GM18499 (cell line): Measurements from ENCODE around the gene LEF1.
A peak's percentile ranks its signal among the peaks of the same experiment; 100 is the strongest.

Experiments
- ATAC-seq: cut with Tn5 transposase; IDR thresholded peaks from one replicate; pipeline ENCODE4 v1.9.1; 2021; ENCODE audit warnings: moderate number of reproducible peaks; ENCODE audit not compliant: insufficient read depth, unreplicated experiment

The LEF1 gene

DNA sequence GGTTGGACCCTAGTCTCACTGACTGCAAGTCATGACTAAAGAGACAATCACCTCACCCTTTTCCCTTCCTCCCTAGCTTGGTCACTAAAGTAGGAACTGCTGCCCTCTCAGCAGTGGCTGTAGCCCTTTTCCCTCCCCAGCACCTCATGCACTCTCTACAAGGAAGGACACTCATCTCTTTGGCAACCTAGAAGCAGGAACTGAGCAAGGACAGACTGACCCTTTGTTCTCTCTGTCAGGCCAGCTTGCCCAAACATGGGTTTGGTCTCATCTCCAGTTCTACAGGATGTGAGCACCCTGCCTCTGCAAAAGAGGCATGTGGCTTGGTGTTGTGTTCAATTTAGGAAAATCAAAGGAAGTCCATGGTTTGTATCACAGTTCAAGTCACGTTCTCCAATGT lies 15.8 kb downstream of the LEF1 start:
- no peak for ATAC-seq

DNA sequence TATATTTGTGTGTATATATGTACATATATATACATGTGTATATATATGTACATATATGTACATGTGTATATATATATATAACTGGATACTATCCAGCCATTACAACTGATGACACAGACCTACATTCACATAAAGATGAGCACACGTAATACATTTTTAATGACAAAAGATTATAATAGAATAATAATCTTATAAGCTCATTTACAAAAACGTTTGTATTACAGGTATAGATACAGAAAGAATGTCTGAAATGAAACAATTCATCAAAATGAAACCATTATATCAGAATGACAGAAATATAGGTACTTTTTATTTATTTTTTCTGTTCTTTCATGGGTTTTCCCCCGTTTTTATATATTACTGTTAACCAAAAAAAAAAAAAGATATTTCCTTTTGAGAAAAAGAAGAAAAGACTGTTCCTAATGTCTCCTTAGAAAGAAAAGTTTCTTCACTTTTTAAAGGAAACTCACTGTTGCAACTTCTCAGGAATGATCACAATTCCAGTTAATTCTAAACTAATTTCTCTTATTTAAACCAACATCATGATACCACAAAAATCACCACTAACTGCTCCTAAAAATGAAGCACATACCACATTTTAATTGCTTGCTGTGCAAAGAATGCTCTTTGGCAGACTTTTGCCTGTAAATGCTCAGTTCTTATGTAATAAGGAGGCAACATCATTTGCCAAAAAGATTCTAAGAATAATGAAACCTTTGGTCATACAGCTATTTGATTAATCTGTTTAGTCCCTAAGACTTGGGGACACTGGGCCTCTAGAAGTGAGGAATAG lies 18.9 kb downstream of the LEF1 start:
- no peak for ATAC-seq

DNA sequence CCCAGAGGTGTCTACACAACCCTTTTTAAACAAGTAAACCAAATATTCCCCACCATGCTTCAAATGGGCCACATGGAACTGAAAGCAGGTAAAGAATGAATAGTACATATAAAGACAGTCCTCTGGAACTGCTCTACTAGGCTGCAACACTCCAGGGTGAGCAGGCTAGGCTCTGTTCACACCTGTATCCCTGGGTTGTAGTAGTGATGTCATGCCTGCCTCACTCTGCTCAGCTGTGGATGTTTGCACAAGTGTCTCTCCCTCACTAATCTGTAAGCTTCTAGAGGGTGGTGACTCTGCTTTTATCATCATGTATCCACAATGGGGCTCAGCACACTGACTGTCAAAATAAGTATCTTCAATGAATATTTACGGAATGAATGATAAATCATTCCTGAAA lies 20.4 kb downstream of the LEF1 start:
- no peak for ATAC-seq

DNA sequence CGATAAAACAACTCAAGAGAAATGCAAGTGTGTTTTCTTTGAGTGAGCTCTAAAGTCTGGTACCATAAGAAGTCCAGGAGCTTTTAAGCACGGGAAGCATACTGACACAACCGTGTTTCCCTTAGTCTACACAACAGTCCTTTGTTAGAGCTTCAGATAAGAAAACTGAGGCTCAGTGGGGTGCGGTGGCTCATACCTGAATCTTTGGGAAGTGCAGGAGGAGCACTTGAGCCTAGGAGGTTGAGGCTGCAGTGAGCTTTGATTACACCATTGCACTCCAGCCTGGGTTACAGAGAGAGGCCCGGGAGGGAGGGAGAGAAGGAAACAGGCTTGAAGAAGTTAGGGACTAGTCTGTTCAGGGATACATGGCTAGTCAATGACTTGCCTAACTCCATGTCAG lies 21.9 kb downstream of the LEF1 start:
- ATAC-seq = no peak

DNA sequence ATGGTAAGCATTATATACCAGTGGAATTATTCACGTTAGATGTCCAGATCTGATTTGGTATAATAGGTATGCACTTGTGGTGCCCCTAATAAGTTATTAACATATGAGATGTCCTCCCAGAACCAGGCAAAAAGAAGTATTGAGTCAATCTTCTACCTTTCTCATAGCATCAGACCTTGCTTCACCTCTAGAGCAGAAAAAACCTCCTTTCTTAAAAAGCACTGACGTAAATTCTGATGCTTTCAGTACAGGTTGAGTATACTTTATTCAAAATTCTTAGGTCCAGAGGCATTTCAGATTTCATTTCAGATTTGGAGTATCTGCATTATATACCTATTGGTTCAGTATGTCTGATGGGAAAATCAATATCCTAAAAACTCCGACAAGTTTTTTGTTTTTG lies 22.4 kb downstream of the LEF1 start:
- no peak for ATAC-seq

DNA sequence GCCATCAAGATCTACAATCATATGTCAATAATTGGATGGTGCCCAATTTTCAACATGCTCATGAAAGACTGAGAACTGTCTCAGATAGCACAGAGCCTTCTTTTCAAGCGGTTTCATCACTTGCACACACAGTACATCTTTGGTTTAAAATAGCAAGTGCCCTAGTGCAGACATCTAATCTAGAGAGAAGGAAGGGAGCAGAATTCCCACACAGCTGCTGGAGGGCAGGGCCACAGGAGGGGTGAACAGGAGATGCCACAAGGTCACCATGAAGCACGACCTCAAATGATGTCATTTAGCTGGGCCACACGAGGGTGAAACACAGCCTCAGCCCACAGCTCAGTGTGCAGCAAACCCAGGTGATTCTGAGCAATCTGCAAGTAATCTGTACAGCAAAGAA lies 24.3 kb downstream of the LEF1 start:
- no peak for ATAC-seq

DNA sequence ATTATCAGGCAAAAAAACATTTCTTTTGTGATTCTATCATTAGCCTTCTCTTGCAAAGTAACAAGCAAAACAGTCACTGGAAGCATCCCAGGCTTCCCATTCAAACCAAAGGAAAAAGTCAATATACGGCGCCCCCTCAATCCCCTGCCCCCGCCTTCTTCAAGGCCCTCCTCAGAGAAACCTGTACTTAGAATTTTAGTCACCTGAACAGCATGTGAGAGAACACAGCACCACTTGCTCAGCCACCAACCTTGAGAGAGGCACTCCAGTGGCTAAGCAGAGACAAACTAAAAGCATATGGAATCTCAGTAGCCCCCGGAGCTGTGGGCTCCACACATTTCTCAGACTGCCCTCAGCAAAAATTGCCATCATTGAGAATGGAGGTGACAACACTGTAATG lies 25.2 kb downstream of the LEF1 start:
- ATAC-seq = no peak

DNA sequence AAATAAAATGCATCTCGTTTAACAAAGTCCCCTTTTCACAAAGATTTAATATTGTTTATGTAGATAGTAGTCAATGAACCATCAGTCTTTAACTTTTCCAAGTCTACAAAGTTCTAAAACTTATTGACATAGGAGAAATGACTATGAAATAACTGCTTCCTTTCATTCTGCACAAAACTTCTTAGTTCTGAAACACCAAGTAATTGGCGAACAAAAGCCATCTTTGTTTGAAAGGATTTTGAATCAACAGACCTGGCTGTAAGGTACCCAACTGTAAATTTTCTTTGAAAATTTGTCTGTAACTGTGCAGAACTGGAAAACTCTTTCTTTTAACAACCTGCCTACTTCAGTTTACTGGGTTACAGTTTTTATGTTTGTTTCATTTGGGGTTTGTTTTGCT lies 25.9 kb downstream of the LEF1 start:
- ATAC-seq = no peak

DNA sequence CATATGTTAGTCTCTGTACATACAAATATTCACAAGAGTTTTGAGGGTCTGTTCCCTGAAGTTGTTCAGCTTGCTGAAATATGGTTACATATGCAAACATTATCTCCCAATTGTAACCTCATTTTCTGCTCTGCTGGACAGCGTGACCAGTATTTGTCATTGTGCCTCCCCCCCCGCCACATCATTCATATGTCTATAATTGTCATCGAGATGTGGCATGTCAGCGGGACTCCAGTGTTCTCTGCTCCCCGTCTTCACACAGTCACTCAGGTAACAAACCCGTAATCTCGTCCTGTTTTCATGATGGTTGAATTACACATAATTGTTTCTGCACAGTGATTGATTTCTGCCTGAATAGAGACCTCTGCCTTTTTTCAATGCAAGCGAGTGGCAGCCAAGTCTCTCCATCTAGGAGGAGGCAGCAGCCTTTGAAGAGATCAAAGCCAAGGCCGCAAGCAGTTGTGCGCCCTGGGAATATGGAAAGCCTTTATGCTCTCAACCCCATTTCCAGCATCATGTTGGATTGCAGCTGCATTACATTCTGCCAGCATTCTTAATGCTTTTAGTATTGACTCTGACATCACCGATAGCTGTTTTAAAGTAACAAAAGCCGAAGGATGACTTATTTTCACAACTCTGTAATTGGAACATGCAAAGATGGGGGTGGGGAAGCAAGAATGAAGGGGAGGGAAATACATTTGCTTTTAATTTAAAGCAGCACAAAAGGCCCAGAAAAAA lies 27.4 kb downstream of the LEF1 start:
- ATAC-seq = no peak

DNA sequence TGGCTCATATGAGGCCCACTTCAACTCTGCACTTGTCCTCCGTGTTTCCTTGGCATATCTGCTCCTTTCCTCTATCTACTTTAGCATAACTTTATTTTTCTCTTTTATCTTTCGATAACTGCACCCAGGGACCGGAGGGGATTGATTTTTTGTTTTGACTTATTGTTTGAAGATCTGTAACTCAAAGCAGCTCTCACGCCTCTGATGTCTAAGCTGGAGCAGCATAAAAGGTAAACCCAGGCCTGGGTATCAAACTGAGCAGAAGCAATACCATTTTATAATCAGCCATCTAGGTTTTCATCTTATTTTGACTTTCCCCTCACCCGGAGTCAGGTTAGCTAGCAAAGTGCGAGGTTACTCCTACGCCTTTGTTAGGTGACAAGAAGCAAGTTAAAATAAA lies 28.4 kb downstream of the LEF1 start:
- ATAC-seq = no peak

DNA sequence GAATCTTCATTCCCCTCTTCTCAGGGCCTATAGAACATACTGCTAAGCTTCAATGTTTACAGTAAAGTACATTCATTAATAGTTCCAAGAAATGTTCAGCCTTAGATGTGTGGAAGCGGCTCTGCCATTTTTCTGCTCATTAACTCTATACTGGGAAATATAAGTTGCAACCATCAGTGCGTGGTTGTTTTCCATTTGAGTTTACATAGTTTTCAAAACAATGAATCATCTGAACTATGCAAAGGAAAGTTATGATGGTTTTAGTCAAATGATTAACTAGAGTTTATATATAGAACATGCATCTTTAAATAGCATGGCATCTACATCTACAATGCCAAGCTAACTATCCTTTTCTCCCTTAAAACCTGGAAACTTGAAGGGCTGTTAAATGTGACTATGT lies 29.6 kb downstream of the LEF1 start:
- peak; percentile 62 for ATAC-seq

DNA sequence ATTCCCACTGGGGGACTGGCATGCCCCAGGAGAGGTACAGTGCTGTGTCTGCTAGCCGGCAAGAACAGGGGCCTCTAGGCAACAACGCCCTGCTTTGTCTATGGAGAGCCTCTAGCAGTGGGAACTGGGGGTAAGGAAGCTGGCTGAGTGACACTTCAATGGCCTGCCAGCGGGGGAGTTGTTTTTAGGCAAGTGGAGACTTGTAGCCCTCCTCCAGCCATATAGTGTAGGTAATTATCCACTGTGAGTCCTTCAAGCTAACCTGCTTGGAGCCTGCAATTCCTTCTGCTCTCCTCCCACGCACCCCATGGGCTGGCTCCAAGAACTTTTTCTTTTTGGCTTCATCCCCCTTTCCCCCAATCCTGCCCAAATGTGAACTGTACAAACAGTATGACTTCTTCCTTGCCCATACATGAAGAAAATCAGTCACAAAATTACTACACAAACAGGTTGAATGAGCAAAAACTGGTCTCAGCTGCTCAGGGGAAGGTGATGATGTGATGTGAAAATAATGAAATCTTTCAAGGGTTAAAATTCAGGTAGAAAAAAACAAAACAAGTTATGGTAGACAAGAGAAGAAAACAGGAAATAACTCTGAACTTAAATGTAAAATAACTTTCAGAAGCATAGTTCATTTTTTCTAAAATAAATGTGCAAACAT lies 33.1 kb downstream of the LEF1 start:
- ATAC-seq = no peak

DNA sequence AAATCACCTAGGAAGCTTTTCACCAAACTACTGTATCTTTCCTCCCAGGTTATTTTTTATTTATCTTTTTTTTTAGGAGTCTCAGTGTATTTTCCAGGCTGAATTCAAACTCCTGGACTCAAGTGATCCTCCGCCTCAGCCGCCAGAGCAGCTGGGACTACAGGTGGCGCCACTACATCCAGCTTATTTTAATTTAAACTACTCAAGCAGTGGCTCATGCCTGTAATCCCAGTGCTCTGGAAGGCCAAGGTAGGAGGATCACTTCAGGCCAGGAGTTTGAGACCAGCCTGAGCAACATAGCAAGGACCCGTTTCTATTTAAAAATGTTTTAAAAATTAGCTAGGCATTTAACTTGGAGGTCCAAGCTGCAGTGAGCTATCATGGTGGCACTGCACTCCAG lies 37.8 kb downstream of the LEF1 start:
- ATAC-seq = no peak

DNA sequence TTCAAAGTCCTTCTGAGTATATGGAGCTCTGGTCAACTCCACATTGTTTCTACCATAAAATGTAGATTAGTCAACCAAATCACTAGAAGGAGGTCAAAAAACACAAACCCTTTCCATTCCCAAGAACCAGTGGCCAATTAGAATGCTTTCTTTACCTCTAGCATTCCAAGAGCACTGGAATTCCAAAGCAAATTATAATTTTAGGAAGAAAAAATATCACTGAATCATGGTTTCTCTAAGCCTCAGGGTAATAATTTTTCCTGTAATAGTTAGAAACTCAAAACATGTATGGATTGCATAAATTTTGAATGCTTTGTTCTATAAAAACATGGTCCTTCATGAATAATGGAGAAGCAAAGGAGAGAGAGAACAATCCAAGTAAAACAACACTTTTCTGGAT lies 39.5 kb downstream of the LEF1 start:
- no peak for ATAC-seq

DNA sequence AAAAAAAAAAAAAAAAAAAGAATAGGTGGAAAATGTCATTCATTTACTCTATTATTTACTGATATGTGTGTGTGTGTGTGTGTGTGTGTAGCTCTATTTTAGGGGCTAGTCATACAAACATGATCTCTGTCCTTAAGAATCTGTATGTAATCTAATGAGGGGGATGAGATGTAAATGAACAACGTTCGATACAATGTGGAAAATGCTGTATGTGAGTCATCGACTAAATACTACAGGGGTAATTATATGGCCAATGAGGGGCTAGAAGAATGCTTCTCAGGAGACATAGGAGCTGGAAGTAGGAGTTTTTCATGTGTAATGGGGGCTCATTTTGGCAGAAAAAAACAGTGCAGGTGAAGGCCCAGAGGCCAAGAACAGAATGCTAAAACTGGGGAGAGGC lies 41.9 kb downstream of the LEF1 start:
- ATAC-seq = no peak

DNA sequence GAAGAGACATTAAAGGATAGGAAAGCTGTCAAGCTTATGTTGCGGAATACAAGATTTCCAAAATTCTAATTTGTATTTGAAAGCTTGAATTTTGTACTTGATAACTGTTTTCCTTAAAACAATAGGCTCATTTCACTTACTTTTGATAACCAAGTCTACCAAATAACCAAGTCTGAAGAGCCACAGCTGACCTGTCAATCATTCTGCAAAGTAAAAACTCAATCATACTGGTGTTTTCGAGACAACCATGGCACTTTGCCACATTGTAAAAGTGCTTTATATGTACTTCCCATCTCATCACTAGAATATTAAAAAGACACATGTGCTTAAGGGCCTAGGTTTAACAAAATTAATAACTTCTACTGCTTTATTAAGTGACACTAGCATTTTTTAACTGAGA lies 47.9 kb downstream of the LEF1 start:
- ATAC-seq = no peak

DNA sequence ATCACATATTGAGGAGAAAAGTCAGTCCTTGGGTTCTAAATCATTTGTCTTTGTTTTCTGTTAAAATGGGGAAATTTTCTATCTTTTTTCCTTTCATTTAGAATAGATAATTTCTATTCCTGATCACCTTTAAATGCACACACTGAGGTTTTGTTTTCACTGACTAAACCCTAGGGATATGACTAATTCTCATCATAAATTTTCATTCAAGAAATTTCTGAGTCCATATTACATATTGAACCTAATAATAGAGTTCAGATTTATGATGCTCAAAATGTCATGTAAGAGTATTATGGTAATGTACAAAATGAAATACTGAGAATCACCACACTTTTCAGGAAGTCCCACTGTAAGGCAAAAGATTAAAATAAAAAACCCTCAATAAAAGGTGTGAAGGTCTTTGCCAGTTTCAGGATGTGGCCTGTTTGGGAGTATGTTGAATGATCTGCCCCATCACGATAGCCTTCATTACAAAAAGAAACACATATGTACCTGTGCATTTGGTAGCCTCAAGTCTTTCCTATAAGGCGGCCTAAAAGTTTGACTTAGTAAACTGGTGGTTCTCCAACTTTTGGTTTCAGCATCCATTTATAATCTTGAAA lies 49.4 kb downstream of the LEF1 start:
- ATAC-seq = no peak

DNA sequence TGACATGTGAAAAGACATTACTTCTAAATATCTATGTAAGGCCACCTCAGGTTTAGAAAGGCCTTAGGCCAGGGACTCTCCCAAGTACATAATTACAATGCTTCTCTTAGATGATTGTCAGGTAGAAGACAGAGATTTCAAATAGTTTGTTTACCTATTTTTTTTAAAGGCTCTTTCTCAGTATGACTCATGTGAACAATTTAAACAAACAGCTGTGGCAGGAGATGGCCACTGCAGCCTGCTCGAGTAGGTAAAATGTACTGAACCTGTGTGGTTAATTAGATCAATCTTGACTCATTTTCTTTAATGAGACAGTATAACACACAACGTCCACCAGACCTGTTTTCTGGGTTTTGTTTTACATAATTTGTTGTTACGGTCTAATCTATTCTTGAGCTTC lies 50.2 kb downstream of the LEF1 start:
- ATAC-seq = peak; percentile 90

DNA sequence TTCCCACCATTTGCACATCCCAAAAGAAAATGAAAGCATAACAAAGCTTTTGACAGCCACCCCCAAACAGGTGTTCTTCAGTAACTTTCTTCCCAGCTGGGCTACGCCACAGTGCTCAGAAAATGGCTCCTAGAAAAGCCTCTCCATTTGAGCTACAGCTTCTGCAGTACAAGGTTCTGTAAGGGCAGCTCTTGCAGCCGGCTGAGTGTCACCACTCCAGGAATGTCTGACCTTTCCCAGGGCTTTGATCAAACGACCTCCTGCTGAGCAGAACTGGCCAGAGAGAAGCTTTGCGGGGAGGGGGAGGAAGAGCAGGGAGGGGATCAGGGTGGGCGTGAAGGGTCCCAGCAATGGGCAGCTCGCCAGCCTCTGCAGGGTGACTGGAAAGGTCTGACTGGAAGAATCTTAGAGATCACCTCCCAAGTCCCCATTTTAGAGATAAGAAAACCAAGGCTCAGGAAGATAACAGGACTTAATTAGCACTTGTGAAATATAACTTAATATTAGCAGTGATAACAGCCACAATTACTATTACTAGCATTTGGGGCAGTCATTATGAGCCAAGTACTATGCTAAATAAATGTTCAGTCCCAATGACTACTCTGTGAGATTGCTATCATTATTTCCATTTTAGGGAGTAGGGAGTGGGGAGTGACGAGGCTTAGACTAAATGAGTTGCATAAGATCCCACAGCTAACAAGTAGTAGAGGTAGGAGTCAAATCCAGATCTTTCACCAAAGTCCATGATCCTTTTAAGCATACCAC lies 51.1 kb downstream of the LEF1 start:
- ATAC-seq = no peak

DNA sequence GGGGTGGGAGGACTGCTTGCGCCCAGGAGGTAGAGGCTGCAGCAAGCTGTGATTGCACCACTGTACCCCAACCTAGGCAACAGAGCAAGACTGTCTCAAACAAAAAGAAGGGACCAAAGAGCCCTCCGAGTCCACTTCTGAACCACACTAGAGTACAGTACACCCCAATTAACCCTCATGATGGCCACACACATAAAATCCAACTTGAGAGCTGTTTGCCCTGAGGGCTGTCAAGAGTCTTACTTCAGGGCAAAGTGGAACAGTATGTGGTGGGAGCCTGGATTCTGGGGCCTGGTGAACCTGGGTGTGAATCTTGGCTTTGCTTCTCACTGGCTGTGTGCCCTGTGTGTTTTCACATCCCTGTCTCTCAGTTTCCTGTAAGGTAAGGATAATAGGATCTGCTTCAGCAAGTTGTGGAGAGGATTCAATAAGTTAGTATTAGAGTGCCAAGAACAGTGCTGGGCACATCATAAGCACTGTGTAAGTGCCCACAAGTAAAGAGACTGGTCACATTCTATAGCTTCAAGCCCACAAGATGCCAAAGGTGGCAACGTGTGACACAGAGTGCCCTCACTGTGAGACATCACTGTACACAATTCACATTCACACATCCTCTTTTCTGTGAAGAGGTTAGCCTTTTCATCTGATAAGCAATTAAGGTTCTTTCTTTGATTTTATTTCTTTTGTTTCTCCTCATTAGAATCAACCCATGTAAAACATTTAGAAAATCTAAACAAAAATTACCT lies 52.1 kb downstream of the LEF1 start:
- no peak for ATAC-seq
